SU-DHL-6 (cell line): ENCODE results near the gene SMAP2.

Source experiments
- H2AFZ ChIP-seq: fragments of 200-600 bp; sonication (generic); 2 replicates; pipeline ENCODE4 v1.6.1; 2014; ENCODE audit warnings: low read depth, mild to moderate bottlenecking, moderate library complexity, mixed read lengths, antibody characterized with exemption, low read length; ENCODE audit not compliant: severe bottlenecking
- H3F3A ChIP-seq: fragments of 200-600 bp; shearing (Covaris generic); 2 replicates; pipeline ENCODE4 v1.6.0; 2016; ENCODE audit warnings: antibody characterized with exemption, mild to moderate bottlenecking; ENCODE audit not compliant: insufficient read depth
- H3K27ac ChIP-seq: fragments of 200-600 bp; sonication (generic); 2 replicates; pipeline ENCODE4 v1.5.1; 2016; ENCODE audit warnings: low read depth, mild to moderate bottlenecking, low read length, moderate library complexity, mixed read lengths
- H3K27me3 ChIP-seq: fragments of 200-600 bp; sonication (generic), shearing (Covaris generic); 2 replicates; pipeline ENCODE4 v1.6.0; 2014; ENCODE audit warnings: mild to moderate bottlenecking, low read length
- H3K36me3 ChIP-seq: fragments of 200-600 bp; sonication (generic); 2 replicates; pipeline ENCODE4 v1.6.1; 2014; ENCODE audit warnings: mild to moderate bottlenecking, low read length, mixed read lengths
- H3K4me2 ChIP-seq: fragments of 300-600, 200-600 bp; shearing (Covaris generic), sonication (generic); 2 replicates; pipeline ENCODE4 v1.6.0; 2014; ENCODE audit warnings: low read length, low read depth, mild to moderate bottlenecking; ENCODE audit not compliant: poor library complexity, severe bottlenecking
- H3K4me3 ChIP-seq: fragments of 200-600 bp; sonication (generic); 2 replicates; pipeline ENCODE4 v1.5.1; 2014; ENCODE audit warnings: antibody characterized with exemption, low read length, mild to moderate bottlenecking, mixed read lengths; ENCODE audit not compliant: insufficient read depth, poor library complexity, severe bottlenecking
- H3K79me2 ChIP-seq: fragments of 200-600 bp; sonication (generic); 2 replicates; pipeline ENCODE4 v1.6.1; 2014; ENCODE audit warnings: mild to moderate bottlenecking, low read length, moderate library complexity; ENCODE audit not compliant: insufficient read depth
- H3K9ac ChIP-seq: fragments of 200-600 bp; sonication (generic); 2 replicates; pipeline ENCODE4 v1.7.0; 2014; ENCODE audit warnings: mild to moderate bottlenecking, low read length
- H3K9me2 ChIP-seq: fragments of 200-600 bp; sonication (generic); replicated peaks from 2 replicates; pipeline ENCODE4 v1.6.1; 2014; ENCODE audit warnings: low read length; ENCODE audit not compliant: insufficient read depth
- H3K9me3 ChIP-seq: fragments of 200-600 bp; sonication (generic); 2 replicates; pipeline ENCODE4 v1.6.1; 2014; ENCODE audit warnings: low read length, mixed read lengths; ENCODE audit not compliant: insufficient read depth
- H4K20me1 ChIP-seq: fragments of 200-600 bp; sonication (generic); 2 replicates; pipeline ENCODE4 v1.6.1; 2014; ENCODE audit warnings: low read depth, mild to moderate bottlenecking, antibody characterized with exemption, low read length, moderate library complexity, mixed read lengths
- CTCF ChIP-seq: fragments of 200-600 bp; sonication (generic); IDR thresholded peaks from one replicate; pipeline ENCODE4 v1.5.1; 2017; ENCODE audit warnings: antibody characterized with exemption, mild to moderate bottlenecking, low read length, moderate library complexity; ENCODE audit not compliant: insufficient read depth, poor library complexity, severe bottlenecking
- EZH2phosphoT487 ChIP-seq: fragments of 200-600 bp; sonication (generic), shearing (Covaris generic); conservative IDR thresholded peaks from 2 replicates; pipeline ENCODE4 v1.6.1; 2018; ENCODE audit warnings: mild to moderate bottlenecking, antibody characterized with exemption, low read length, moderate library complexity, mixed read lengths

The SMAP2 gene

GRCh38 chr1:40391688-40392145 is 18.2 kb downstream of the SMAP2 start:
- no peak overlapping the region for H3K4me3 ChIP-seq
- H3K9ac ChIP-seq = no peak overlapping the region
- H3K27ac ChIP-seq = no peak overlapping the region
- TF ChIP-seq CTCF = no peak
- no peak for TF ChIP-seq EZH2phosphoT487
- peak overlapping the region; percentile 17 for H3K4me2 ChIP-seq
- H3K9me2 ChIP-seq = no peaks in the 10 kb centered on the region
- no peaks in the 10 kb centered on the region for H3F3A ChIP-seq
- H3K36me3 ChIP-seq = no peaks in the 10 kb centered on the region
- no peaks in the 10 kb centered on the region for H3K27me3 ChIP-seq
- H3K79me2 ChIP-seq = peaks cover 33% of the 10 kb centered on the region
- H2AFZ ChIP-seq = no peak overlapping the region
- H4K20me1 ChIP-seq = peaks cover 13% of the 10 kb centered on the region; the same call in 1 of the 2 replicates
- no peaks in the 10 kb centered on the region for H3K9me3 ChIP-seq

GRCh38 chr1:40392221-40392620 is 18.7 kb downstream of the SMAP2 start:
- Histone ChIP-seq H3K27me3 (no peaks in the 10 kb centered on the region), H3K36me3 (no peaks in the 10 kb centered on the region), H2AFZ (no peak overlapping the region), H4K20me1 (peaks cover 15% of the 10 kb centered on the region; the same call in 1 of the 2 replicates), H3K4me2 (no peak overlapping the region), H3K9me2 (no peaks in the 10 kb centered on the region), H3K27ac (no peak overlapping the region), H3K4me3 (no peak overlapping the region), H3F3A (no peaks in the 10 kb centered on the region), H3K79me2 (peaks cover 28% of the 10 kb centered on the region), H3K9ac (no peak overlapping the region), H3K9me3 (no peaks in the 10 kb centered on the region)
- no peak for TF ChIP-seq EZH2phosphoT487
- TF ChIP-seq CTCF = no peak

GRCh38 chr1:40393173-40393572 is 19.6 kb downstream of the SMAP2 start:
- Histone ChIP-seq H3K9me3 (no peaks in the 10 kb centered on the region), H3K9ac (no peak overlapping the region), H3K27me3 (no peaks in the 10 kb centered on the region), H3K9me2 (no peaks in the 10 kb centered on the region), H3F3A (no peaks in the 10 kb centered on the region), H3K36me3 (no peaks in the 10 kb centered on the region), H3K4me2 (no peak overlapping the region), H2AFZ (no peak overlapping the region), H3K79me2 (peaks cover 32% of the 10 kb centered on the region; the same call in 1 of the 2 replicates), H3K4me3 (no peak overlapping the region), H3K27ac (no peak overlapping the region), H4K20me1 (peaks cover 20% of the 10 kb centered on the region; the same call in 1 of the 2 replicates)
- no peak for TF ChIP-seq EZH2phosphoT487
- TF ChIP-seq CTCF = no peak
